LHCN-M2 (cell line): ENCODE measurements around the gene RBM28. TPM values are rescaled to one million over a fixed set of nuclear protein-coding genes. Genes with fewer than 3 reads are reported as not detected.
A peak's percentile ranks its signal among the peaks of the same experiment; 100 is the strongest.
"Not testable (repeated sequence)": the region's sequence is repeated elsewhere in the genome, so short reads cannot be mapped to it uniquely, and the experiment has no call there.

ENCODE experiments used
- DNase-seq: peaks from one replicate; pipeline ENCODE4 v3.0.0-alpha.2; 2012; ENCODE audit warnings: low read depth
- total RNA-seq: library from RNA; depleted of rRNA; stranded (reverse); fragments of >200 nt; gene quantifications from 2 replicates; pipeline ENCODE4 v1.2.3, GENCODE V29; 2014

Gene RBM28
- total RNA-seq, 1 experiment from 2014 or later = 29.3 TPM

DNA sequence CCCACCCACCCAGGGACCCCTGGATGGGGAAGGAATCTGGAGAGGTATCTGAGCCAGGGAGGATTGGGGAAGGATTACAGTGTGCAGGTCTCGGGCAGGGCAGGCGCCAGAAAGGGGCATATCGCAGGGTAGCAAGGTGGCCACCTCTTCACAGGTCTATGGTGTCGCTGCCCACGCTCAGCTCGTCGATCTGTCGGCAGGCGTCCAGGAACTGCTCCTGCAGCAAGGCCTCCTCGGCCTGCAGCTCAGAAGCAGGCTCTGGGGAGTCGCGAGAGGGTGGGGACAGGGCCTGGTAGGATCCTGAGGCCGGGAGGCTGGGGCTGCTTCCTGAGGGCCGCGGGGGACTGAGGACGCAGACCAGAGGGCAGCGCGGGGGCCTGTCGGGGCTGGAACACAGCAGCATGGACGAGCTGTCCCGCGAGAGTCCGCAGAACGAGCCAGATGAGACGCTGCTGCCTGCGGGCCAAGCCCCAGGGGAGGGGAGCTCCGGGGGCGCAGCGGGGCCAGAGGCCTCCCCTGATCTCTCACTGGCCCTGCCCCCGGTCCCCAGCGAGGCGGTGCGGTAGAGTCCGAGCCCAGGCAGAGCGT, 7.1 kb upstream of the RBM28 start:
- DNase-seq = no peak

DNA sequence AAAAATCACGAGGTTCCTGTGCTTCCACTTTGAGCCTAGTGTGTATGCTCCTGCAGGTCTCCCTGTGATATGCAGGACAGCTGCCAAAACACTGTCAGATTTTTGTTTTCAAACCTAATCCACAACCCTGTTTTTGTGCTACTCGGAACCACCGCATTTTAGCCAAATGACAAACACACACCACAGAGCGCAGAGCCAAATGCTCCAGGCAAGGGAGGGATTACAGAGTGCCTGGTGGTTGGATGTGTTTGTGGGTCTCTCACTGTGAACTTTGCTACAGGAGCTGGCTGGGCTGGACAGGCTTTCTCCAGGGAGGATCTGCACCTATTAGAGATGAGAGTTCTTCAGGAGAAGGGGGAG, 5.7 kb upstream of the RBM28 start:
- no peak for DNase-seq

DNA sequence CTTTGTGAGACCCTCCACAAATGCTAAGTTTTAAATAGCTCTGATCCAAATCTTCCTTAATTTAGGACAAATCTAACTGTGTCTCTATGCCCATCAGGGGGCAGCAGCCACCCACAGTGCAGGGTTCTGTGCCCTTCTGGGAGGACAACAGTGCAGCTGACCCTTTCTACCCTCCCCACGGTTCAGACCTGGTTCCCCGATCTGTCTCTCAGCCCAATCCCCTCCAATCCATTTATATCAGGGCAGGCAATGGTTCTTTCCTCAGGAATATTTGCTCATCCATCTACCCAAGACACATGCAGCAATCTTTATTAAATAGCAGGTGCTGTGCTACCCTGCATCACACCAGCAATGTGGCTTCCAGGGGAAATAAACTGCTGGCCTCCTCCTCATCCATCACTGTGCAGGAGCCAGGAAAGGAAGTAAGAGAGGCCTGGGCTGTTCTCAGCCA, 4.0 kb upstream of the RBM28 start:
- DNase-seq = peak; percentile 57

DNA sequence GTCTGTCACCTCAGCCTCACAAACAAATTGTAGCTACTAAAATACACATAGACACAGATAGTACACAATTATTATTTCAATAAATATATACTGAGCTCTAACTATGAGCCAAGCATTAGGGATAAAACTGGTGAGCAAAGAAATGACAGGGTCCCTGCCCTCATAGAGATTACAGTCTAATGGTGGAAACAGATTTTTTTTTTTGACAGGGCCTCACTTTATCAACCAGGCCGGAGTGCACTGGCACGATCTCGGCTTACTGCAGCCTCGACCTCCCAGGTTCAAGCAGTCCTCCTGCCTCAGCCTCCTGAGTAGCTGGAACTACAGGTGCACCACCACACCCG, 695 bp upstream of the RBM28 start:
- no peak for DNase-seq

DNA sequence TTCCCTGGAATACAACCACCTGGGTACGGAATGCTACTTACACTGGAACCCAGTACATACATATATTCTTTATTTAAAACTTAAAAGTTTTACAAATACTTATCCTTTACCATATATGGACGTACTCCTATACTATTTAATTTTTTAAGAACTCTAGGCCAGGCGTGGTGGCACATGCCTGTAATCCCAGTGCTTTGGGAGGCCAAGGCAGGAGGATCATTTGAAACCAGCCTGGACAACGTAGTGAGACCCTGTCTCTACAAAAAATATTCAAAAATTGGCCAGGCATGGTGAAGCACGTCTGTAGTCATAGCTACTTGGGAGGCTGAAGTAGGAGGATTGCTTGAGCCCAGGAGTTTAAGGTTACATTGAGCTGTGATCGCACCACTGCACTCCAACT, 2.0 kb downstream of the RBM28 start:
- no peak for DNase-seq

DNA sequence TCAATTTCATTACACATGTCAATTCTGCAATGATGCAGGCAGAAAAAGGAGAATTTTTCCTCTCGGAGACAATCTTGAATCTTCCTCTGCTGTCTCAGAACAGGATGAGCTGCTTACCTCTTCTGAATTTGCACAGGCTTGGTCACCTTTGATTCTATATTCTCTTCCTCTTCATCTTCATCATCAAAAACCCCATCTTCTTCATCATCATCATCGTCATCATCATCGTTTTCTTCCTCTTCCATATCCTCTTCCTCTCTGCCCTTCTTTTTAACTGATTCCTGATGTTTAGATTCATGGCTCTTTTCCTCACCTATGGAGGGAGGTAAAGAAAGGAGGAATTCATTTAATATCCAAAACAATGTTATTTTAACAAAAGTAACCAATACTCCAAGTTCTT, 8.0 kb downstream of the RBM28 start:
- no peak for DNase-seq

DNA sequence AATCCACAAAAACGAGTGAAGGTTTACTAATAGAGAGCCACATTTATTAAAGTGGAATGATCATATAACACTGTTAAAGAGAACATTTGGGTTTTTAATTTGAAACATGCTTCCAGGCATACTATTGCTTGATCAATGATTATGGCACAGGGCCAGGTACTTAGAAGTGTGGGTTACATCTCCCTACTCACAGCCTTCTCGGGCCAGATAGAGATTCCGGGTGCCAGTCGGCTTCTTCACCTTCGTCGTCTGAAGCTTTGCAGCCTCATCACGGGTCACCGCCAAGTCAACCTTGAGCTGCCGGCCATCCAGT, 19.4 kb downstream of the RBM28 start:
- no peak for DNase-seq

DNA sequence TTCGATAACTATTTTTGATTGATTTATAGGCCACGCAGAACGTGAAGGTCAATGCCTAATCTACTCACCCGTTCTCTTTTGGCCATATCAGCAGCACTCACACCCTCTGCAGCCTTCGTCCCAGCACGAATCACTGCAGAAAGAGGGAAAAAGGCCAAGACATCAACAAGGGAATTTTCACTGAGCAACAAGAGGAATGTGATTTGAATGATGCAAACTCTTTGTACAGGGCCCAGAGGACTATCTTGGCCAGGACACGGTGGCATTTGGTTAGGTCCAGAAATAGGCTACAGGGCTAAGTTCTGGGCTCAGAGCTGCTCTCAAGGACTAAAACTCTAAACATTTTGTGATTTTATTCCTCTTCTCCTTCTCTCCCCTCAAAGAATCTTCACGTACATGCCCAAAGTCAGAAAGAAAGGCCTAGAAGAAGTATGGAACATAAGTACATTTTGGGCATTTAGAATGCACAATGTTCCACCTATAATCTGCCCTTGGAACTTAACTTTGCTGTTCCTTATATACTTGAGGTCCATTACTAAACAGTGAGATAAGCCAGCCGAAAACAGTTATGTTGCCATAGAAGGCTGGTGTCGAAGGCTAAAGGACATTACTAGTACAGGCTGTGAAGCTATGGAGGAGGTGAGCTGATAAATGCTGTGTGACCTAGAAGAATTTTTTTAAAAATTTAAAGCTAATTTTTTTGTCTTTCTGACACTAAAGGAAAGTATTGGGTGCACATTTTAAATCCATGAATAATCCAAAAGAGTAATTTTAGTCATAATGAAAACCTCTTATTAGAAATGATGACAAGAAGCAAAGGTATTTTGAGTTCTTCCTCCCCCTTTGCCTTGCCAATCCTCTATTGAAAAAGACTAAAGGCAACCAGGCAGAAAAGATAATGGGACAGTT, 20.0 kb downstream of the RBM28 start:
- DNase-seq = no peak

DNA sequence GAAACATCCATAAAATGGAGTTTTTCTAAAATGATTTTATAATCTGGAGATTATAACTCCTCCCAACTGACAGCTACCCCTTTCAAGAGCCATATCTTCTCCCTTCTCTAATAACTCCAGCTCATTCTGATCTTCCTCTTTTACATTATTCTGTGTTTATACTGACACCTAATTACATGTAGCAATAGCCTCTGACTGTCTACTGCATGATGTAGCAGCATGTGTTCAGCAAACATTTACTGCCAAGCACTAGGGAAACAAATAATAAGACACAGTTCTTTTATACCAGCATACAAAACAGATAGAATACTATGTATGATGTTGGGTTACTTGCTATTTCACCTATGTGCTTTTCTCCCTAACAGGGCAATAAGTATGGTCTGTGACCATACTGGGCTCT, 20.7 kb downstream of the RBM28 start:
- DNase-seq = no peak

DNA sequence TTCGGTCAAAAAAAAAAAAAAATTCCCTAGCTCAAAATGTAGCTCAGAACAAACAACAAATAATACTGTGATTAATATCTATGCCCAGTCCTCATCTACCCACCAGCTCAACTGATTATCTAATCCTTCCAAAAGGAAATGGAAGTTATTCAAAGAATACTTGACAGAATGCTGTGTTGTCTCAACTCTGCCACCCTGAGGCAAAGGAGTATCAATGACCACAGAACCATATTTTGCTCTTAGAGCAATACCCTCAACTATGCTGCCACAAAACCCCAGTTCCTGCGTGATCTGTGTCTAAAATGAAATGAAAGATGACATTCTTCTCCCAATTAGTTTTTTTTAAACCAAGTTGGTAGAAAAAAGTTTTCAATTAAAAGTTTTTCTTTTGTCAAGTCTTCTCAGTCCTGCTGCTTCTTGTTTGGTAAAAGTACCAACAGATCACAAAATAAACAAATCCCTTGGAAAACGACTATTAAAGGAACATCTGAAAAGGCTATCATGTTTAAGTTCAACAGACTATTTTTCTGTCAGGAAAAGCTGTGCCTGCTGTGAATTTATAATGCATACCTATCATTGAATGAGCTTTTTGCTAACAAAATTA, 21.6 kb downstream of the RBM28 start:
- peak; percentile 71 for DNase-seq

DNA sequence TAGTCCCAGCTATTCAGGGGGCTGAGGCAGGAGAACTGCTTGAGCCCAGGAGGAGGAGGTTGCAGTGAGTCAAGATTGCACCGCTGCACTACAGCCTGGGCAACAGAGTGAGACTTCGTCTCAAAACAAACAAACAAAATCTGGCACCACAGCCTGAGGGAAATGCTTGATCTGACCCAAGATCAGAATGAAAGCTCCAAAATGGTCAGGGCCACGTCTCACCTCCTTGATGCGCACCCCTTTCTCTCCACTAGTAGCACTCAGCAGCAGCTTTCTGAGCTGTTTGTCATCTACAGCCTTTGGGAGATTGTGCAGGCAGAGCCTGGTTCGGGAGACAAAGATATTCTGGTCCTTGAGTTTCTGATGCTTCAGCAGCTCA, 22.7 kb downstream of the RBM28 start:
- DNase-seq = no peak

DNA sequence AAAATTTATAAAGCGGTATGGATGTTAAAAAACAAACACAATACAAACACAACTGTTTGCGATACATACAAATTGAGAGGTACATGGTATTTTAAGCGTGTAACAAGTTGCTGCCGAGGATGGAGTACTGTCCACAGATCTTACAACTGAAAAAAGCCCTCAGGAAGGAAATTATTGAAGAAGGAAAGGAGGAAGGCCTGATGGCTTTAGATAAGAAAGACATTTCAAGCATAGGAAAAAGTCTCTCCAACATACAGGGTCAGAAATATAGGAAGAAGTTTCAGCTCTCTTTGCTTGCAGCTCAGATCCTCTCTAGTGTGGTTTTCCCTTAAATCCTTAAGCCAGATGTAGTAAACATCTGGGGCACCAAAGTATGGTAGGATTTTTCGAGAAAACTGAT, 25.0 kb downstream of the RBM28 start:
- no peak for DNase-seq

DNA sequence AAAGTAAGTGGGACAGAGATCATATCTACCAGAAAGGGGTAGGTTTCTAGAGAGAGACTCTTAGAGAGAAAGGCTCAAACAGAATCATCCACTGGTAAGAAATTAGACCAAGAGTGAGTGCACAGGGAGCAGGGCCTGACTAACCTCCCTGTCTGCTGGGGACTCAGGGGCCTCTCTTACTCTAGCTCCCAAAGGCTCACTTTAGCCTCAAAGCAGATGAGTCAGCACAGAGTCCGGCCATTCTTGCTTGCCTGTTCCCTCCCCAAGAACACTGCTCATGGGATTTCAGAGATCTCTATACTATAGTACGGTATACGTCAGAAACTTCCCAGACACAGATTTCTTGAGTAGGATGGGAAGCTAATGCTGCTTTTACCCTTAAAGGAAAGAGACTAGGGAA, 32.7 kb downstream of the RBM28 start:
- peak; percentile 35 for DNase-seq

DNA sequence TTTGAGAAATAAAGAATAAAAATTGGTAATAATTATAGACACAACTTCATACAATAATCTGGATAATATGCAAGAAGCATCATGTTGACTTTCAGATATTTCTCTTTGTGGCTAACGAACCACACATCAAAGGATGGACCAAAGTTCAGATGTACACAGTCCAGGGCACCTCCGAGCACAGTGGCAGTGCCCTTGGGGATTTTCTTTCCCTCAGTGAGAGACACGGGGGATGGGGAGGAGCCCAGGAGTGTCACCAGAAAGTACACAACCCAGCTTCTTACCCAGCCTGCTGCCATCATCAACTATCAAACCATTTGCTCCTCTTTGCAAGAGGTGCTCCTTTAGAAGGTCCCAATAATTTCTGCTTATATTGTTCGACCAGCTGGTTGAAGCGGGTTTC, 33.2 kb downstream of the RBM28 start:
- no peak for DNase-seq

DNA sequence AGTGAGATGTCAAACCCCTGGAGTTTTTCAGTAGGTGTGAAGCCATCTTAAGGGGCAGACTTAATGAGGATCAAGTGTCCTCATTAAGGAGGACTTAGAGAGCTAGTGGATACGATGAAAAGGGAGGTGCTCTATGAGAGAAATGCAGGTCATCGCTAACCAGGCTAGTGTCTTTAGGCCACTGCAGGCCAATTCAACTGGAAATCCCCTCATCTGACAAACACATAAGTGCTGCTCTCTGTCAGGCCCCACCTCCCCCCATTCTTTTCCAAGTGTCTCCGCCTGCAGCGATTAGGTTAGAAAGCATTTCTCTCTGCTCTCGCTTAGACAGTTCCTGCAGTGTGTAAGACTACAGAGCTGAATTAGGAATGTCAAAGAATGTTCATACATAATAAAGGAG, 33.7 kb downstream of the RBM28 start:
- no peak for DNase-seq

DNA sequence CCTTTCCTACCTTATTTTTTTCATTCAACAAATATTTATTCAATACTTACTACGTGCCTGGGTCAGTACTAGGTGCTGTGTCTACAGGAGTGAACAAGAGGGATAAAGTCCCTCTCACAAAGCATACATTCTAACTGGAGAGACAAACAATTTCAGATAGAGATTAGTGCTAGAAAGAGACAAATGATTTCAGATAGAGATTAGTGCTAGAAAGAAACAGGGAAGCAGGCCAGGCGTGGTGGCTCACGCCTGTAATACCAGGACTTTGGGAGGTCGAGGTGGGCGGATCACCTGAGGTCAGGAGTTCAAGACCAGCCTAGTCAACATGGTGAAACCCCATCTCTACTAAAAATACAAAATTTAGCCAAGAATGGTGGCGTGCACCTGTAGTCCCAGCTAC, 34.6 kb downstream of the RBM28 start:
- DNase-seq = no peak

DNA sequence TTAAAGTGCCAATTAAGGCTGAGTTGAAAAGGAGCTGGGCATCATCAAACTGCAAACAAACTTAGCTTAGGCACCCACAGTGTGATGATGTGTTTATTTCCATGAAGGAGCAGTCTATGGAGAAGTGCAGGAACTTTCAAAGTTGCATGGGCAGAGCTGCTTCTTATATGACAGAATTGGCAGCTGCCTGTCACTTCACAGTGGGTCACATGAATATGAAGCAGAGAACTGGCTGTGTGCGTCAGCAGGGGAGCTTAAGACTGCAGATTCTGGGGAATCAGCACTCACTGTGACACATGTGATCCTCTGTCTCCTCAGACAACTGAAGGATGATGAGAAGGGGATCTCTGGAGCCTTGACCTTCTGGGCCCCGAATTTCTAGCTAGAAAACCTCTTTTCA, 36.6 kb downstream of the RBM28 start:
- DNase-seq = no peak

DNA sequence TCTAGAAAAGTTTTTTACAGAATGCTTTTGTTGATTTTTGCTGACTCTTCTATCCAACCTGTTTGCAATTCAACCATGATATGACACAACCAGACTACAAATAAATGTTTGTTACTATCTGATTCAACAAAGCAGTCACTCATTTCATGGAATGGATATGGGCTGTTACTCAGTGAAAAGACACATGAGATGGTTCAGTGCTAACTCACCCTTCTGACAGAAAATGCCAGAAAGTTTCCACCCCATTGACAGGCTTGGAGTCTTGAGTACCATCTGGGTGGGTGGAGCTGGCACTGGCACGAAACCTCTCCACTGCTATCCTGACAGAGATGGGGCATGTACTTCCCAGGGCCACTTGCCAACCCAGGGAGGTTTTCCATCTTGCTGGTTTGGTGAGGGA, 39.5 kb downstream of the RBM28 start:
- DNase-seq = peak; percentile 90

DNA sequence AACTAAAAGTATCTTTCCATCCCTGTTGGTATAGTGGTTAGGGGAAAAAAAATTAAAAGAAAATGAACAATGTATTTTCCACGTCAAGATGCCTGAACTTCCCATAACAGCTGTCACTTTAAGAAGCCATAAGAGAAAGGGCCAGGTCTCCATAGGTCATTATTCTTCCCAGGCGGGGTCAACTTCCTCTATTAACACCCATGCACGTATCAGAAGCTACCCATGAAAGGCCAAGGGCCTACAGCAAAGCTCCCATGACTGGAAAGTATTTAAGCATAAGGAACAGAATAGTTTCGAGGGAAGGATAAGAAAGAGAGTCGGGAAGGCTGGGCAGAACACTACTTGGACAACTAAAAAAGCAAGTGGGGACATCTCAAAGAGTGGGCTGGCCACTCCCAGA, 40.1 kb downstream of the RBM28 start:
- DNase-seq = no peak

DNA sequence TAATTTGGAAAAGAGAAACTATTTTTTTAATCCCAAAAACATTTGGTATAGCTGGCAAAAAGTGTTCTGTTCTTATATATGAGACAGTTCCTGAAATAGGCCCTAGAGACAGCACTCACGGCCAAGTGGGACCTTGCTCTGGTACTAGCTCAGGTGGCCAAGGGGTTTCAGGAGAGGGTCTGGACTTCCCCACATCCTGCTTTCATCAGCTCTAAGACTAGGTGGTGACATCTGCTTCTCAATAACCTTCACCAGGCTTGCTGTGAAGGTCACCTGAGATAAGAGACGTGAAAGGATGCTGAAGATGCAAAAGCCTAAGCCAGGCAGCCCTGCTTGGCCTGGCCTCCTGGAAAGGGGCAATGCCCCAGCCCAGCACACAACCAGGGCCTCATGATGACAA, 40.6 kb downstream of the RBM28 start:
- DNase-seq = no peak

DNA sequence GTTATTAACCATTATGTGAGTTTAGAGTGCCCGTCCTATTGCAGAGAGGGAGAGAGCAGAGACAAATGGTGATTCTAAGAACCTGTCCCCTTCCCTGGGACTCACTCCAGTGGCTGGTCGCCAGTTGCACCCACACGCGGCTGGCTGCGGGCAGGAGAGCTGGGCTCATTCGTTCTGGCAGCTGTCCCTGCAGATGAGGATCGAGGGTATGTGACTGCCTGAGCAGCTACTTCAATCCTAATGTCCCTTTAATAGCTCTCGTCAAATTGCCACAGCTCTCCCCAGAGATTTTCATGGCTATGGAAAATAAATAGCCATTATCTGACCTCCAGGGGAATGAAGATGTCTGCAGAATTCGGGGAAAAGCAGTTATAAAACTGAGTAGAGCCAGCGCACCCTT, 41.6 kb downstream of the RBM28 start:
- no peak for DNase-seq

DNA sequence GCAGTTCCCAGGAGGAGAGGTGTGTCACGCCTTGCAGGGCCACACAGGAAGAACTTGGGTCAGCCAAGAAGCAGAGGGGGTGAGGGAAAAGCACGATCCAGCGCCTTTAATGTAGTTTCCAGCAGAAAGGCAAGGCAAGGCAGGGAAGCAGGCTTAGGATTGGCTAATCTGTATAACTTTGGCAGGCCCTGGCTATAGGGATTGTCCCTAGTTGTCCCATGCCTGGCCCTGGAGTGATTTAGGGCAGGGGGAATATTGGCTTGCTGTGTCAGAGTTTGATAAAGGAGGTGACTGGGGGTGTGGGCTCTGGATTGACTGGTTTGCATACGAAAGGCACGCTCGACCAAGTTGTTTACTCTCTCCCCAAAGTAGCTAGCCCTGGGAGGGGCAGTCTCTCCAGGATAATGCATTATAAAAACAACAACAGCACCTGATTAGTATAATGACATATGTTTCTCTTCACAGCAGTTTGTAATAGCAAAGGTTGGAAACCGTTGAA, 44.5 kb downstream of the RBM28 start:
- no peak for DNase-seq

DNA sequence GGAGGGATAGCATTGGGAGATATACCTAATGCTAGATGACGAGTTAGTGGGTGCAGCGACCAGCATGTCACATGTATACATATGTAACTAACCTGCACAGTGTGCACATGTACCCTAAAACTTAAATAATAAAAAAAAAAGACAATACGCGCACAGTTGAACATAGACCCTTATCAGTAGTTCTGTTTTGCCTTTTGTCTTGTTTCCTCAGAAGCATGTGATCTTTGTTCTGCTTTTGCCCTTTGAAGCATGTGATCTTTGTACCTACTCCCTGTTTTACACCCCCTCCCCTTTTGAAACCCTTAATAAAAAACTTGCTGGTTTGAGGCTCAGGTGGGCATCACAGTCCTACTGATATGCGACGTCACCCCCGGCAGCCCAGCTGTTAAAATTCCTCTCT, 45.7 kb downstream of the RBM28 start:
- DNase-seq = not testable (repeated sequence)
